ENCODE data around the gene UNC93B1. TPM values are rescaled to one million over a fixed set of nuclear protein-coding genes. Genes with fewer than 3 reads are reported as not detected.
A peak's percentile ranks its signal among the peaks of the same experiment; 100 is the strongest.

The UNC93B1 gene
- polyA plus RNA-seq (2012; ENCODE audit: insufficient read depth, insufficient read length), result 20.6 TPM

GRCh38 chr11:68003846-68004550, at the start of gene UNC93B1:
Gene UNC93B1 (minus strand): TSS chr11:68004097. CDS start chr11:68004043, 54 bp downstream.
- peak; percentile 56 for DNase-seq (ENCODE audit: low read depth, low spot score)
- peak within 1 kb of the TSS; percentile 53 for H3K4me3 ChIP-seq (ENCODE audit: low read length)

- no peak for DNase-seq (ENCODE audit: low read depth, low spot score)
Observed at GRCh38 chr11:68053117-68053516, 49.2 kb upstream of the UNC93B1 start.

GRCh38 chr11:68052137-68052873, 48.4 kb upstream of the UNC93B1 start:
- no peak overlapping the region for H3K4me3 ChIP-seq (ENCODE audit: low read length)
- no peak for DNase-seq (ENCODE audit: low read depth, low spot score)

More at GRCh38 chr11:68053117-68053516, 49.2 kb upstream of the UNC93B1 start:
- H3K4me3 ChIP-seq (ENCODE audit: low read length), result no peak overlapping the region

GRCh38 chr11:68051191-68052136, 47.6 kb upstream of the UNC93B1 start:
- H3K4me3 ChIP-seq (ENCODE audit: low read length), result no peak overlapping the region
- no peak for DNase-seq (ENCODE audit: low read depth, low spot score)

GRCh38 chr11:68050371-68050841, 46.5 kb upstream of the UNC93B1 start:
- H3K4me3 ChIP-seq (ENCODE audit: low read length), result no peak overlapping the region
- DNase-seq (ENCODE audit: low read depth, low spot score), result no peak

GRCh38 chr11:68049509-68050370, 45.8 kb upstream of the UNC93B1 start:
- no peak for DNase-seq (ENCODE audit: low read depth, low spot score)

GRCh38 chr11:68048681-68049508, 45.0 kb upstream of the UNC93B1 start:
- no peak for DNase-seq (ENCODE audit: low read depth, low spot score)
- no peak overlapping the region for H3K4me3 ChIP-seq (ENCODE audit: low read length)

More at GRCh38 chr11:68049509-68050370, 45.8 kb upstream of the UNC93B1 start:
- H3K4me3 ChIP-seq (ENCODE audit: low read length), result no peak overlapping the region

GRCh38 chr11:68047437-68048290, 43.8 kb upstream of the UNC93B1 start:
- no peak for DNase-seq (ENCODE audit: low read depth, low spot score)

GRCh38 chr11:68044898-68045351, 41.0 kb upstream of the UNC93B1 start:
- DNase-seq (ENCODE audit: low read depth, low spot score), result no peak
- H3K4me3 ChIP-seq (ENCODE audit: low read length), result no peak overlapping the region

More at GRCh38 chr11:68047437-68048290, 43.8 kb upstream of the UNC93B1 start:
- H3K4me3 ChIP-seq (ENCODE audit: low read length), result no peak overlapping the region

- H3K4me3 ChIP-seq (ENCODE audit: low read length), result no peak overlapping the region
- DNase-seq (ENCODE audit: low read depth, low spot score), result no peak
Observed at GRCh38 chr11:68044145-68044813, 40.4 kb upstream of the UNC93B1 start.

GRCh38 chr11:68043349-68044144, 39.6 kb upstream of the UNC93B1 start:
- H3K4me3 ChIP-seq (ENCODE audit: low read length), result no peak overlapping the region

GRCh38 chr11:68043029-68043348, 39.1 kb upstream of the UNC93B1 start:
- no peak for DNase-seq (ENCODE audit: low read depth, low spot score)
- no peak overlapping the region for H3K4me3 ChIP-seq (ENCODE audit: low read length)

More at GRCh38 chr11:68043349-68044144, 39.6 kb upstream of the UNC93B1 start:
- no peak for DNase-seq (ENCODE audit: low read depth, low spot score)

- no peak for DNase-seq (ENCODE audit: low read depth, low spot score)
- H3K4me3 ChIP-seq (ENCODE audit: low read length), result no peak overlapping the region
Observed at GRCh38 chr11:68042219-68043028, 38.5 kb upstream of the UNC93B1 start.

GRCh38 chr11:68041617-68042218, 37.8 kb upstream of the UNC93B1 start:
- H3K4me3 ChIP-seq (ENCODE audit: low read length), result no peak overlapping the region
- DNase-seq (ENCODE audit: low read depth, low spot score), result no peak

Measured in Jurkat, Clone E6-1 (cell line).